Activated gamma-delta T cell (primary cell): ENCODE measurements around the gene PRLHR.
"Not testable (repeated sequence)": the region's sequence is repeated elsewhere in the genome, so short reads cannot be mapped to it uniquely, and the experiment has no call there.

Source experiments
- DNase-seq: peaks from one replicate; lab custom pipeline; 2025; lab: John Stamatoyannopoulos, UW
- total RNA-seq, 2 donors: gene quantifications; one replicate each; lab custom pipeline; 2026; lab: John Stamatoyannopoulos, UW

The PRLHR gene
- total RNA-seq, result 0.04 to 0.05 reads per million in 2 donors

GRCh38 chr10:118595598-118596425 is at the start of gene PRLHR:
PRLHR (minus strand) TSS chr10:118595648; CDS start chr10:118595244, 404 bp downstream.
- no peak for DNase-seq

DNA sequence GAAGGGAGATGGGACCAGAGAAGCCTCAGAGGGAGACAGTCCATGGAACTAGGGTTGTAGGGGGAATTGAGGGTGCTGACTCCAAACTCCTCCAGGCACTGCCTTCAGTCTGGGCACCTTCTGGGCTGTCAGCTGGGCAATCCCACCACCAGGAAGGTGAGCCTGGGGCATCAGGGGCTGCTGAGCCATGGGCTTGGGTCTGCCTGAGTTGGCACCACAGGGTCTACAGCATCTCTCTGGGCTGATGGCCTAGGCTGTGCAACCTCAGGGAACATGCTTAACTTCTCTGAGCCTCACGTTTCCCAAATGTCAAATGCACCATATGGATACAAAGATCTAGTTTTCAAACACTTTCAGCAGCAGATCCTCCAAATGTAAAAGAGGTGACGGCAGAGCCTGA is 46.8 kb upstream of the PRLHR start:
- no peak for DNase-seq

- no peak for DNase-seq
Observed at GRCh38 chr10:118638680-118639079, 43.2 kb upstream of the PRLHR start.

- no peak for DNase-seq
Observed at GRCh38 chr10:118635674-118636402, 40.4 kb upstream of the PRLHR start.

- DNase-seq, result no peak
Observed at GRCh38 chr10:118633786-118634185, 38.3 kb upstream of the PRLHR start.

DNA sequence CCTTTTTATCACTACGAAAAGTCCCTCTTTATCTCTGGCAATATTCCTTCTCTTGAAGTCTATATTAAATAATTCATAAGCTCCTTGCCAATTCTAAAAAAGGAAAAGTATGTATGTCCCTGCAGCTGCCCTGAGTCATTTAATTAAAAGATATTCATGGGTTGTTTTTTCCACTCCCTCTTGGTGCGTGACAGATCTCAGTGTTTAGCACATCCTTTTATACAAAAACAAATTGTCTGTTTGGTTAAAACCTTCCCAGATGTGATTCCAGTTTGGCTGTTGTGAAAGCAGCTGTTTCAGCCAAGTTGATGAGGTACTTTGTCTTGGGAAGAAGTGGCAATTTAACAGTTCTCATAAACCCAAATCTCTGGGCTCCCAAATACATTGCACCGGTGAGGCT is 33.8 kb upstream of the PRLHR start:
- DNase-seq, result no peak

DNA sequence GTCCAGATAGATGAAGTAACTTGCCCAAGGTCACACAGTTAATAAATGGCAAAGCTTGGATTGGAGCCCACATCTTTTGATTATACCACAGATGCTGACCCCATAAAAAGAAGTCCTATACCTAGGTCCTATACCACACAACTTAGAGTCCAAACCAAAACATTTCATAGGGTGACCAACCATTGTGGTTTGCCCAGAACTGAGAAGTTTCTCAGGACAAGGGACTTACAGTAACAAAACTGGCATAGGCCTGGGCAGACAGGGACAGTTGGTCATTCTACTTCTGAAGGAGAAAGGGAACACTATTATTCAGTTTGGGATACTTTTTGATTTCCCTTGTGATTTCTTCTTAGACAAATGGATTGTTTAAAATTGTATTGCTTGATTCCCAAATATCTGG is 32.9 kb upstream of the PRLHR start:
- no peak for DNase-seq

DNA sequence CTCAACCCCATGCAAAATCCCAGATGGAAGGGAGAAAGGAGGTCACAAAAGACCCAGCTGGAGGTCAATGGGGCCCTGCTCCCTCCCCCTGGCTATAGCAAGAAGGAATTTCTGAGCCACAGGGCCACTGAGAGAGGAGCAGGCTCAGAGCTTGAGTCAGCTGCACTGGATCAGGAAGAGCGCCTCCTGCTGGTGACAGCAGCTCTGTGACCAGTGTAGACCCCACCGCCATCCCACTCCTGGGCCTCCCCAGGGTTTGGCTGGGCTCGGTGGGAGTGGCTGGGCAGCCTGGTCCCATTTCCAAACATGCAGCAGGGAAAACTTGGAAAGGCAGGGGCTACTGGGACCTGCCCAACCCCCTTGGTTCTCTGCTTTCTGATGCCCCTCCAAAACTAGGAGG is 31.5 kb upstream of the PRLHR start:
- DNase-seq, result no peak

DNA sequence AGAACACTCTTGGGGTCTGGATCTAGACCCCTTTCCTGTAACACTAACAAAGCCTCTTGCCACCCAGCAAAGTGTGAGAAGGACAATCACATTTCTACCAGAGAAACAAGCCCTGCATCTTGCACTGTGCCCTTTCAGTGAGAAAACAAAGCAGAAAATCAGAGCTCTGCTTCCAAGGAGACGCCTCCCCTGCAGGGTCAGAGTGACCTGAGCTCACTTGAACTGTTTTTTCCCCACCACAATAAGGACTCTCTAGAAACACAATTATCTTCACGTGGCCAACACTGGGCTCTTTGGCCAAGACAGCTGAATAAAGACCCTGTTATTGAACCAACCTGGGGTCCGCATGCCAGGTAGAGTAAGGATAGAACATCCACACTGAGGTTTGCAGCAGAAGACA is 30.1 kb upstream of the PRLHR start:
- no peak for DNase-seq

GRCh38 chr10:118624747-118625146 is 29.3 kb upstream of the PRLHR start:
- DNase-seq, result no peak

GRCh38 chr10:118621304-118621942 is 26.0 kb upstream of the PRLHR start:
- DNase-seq, result no peak

DNA sequence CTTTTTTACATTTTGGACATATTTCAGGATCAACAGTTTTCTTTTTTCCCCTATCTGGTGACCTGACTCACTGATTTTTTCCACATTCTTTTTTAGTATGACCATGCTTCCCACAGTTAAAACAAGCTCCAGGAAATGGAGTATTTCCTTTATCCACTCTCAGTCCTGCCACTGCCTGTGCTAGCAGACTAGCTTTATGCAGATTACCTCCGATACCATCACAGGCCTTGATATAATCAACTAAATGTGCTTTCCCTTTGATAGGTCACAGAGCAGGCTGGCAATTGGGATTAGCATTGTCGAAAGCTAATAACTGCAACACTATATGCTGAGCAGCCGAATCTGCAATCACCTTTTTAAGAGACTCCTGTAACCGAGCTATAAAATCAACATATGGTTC is 18.4 kb upstream of the PRLHR start:
- not testable (repeated sequence) for DNase-seq

GRCh38 chr10:118610577-118610976 is 15.1 kb upstream of the PRLHR start:
- no peak for DNase-seq

DNA sequence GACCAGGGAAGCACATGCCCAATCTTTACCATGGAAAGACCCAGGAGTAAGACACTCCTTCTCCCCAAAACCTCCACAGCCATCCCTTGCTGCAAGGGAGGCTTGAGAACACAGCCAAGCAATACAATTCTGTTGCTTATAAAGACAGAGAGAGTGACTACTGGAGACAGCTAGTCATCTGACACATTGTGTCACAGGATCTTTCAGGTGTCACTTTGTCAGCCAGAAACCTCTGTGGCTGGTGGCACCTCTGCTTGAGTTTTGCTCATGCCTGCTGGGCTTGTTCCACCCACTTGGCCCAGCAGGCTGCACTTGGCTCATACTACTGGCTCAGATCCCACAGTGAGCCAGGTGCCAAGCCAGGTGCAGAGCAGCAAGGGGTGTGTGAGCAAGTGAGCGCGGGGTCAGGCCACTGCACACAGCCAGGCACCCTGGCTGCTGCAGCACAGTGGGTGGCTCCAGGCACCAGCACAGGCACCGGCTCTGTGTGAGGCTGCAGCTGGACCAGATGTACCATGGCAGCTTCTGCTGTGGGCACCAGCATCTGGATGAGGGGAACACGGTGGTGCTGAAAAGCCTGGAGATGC is 12.4 kb upstream of the PRLHR start:
- no peak for DNase-seq

- no peak for DNase-seq
Observed at GRCh38 chr10:118605694-118606093, 10.2 kb upstream of the PRLHR start.

GRCh38 chr10:118596426-118597124 is 1.1 kb upstream of the PRLHR start:
- DNase-seq, result no peak

DNA sequence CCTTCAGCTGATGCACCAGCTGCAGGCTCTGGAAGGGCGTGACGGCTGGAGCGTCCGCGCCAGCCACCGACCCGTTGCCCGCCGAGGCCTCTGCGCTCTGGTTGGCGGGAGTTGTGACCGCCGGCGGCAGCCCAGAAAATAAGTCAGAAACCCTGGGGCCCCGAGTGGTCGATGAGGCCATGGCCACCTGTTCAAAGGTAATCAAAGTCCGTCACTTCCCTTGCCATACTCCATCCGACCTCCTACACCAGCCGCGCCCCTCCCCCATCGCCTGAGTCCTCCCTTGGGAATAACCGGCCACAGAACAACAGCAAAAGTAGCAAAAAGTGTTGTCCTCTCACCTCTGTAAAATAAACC is 406 bp downstream of the PRLHR start:
- DNase-seq, result no peak

- no peak for DNase-seq
Observed at GRCh38 chr10:118594392-118595063, 920 bp downstream of the PRLHR start.

DNA sequence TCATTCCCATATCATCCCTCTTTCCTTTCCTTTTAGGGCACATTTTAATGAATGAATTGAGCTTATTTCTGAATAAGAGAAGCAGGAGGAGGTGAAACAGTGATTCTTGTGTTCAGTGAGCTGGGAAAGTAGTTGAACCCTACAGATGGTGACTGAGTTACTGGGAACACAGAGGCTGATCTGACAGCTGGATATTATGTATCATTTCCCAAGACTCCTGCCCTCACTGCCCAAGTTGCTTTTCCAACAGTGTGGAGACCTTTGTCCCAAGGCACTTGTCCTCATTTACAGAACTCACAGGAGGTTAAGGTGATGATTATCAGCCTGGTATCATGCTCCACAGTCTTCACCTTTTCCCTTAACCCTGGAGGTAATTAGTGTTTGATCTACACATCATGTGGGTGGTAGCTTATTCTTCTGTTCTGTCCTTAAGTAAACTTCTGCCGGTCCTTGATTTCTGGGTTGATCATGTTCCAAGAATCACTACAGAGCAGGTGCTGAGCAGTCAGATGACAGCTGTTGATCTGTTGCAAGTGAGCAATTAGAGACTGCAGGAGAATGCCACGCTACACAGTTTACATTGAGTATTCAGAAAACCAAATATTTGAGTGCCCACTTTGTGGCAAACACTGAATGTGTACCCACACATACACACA is 2.6 kb downstream of the PRLHR start:
- DNase-seq, result no peak

GRCh38 chr10:118590334-118590733 is 5.1 kb downstream of the PRLHR start:
- no peak for DNase-seq
